ENCODE measurements around the gene DLG1. TPM values are rescaled to one million over a fixed set of nuclear protein-coding genes. Genes with fewer than 3 reads are reported as not detected.

DLG1 gene
- total and polyA plus RNA-seq, 2 experiments from 2014 or later: 54.8 to 128 TPM

GRCh38 chr3:197289726-197290125 lies 8.7 kb downstream of the DLG1 start:
- no peak for TF ChIP-seq EZH2phosphoT487 (IDR thresholded peaks at IDR 0.05; ENCODE audit: low read depth, severe bottlenecking, unreplicated experiment)
- TF ChIP-seq EZH2 (IDR thresholded peaks at IDR 0.05; ENCODE audit: borderline replicate concordance): no peak
- no peak for TF ChIP-seq CTCF (IDR thresholded peaks at IDR 0.05; ENCODE audit: poor library complexity)
- Histone ChIP-seq H3K4me2 (no peak overlapping the region), H3K27ac (no peak overlapping the region)

GRCh38 chr3:197286678-197287077 lies 11.7 kb downstream of the DLG1 start:
- Histone ChIP-seq H4K20me1 (ENCODE audit: insufficient read depth, poor library complexity, severe bottlenecking) (peaks cover 23% of the 10 kb centered on the region), H3K27ac (no peak overlapping the region), H3K27me3 (no peaks in the 10 kb centered on the region), H3K36me3 (replicated peaks; ENCODE audit: insufficient read depth, low read depth) (no peaks in the 10 kb centered on the region), H3K9me3 (ENCODE audit: low read depth) (no peaks in the 10 kb centered on the region), H3K4me3 (no peak overlapping the region), H2AFZ (no peak overlapping the region), H3K79me2 (peaks cover 97% of the 10 kb centered on the region), H3K4me1 (ENCODE audit: insufficient read depth) (no peaks in the 10 kb centered on the region), H3K4me2 (no peak overlapping the region), H3K9me2 (replicated peaks; ENCODE audit: insufficient read depth) (no peaks in the 10 kb centered on the region)
- DNase-seq (ENCODE audit: low spot score): no peak
- 97% methylated on average over 2 of the region's 2 CpGs for WGBS (ENCODE audit: low lambda C conversion rate, missing lambda C conversion rate)
- TF ChIP-seq EZH2phosphoT487 (IDR thresholded peaks at IDR 0.05; ENCODE audit: low read depth, severe bottlenecking, unreplicated experiment): no peak
- no peak for TF ChIP-seq EZH2 (IDR thresholded peaks at IDR 0.05; ENCODE audit: borderline replicate concordance)
- TF ChIP-seq CTCF (IDR thresholded peaks at IDR 0.05; ENCODE audit: poor library complexity): no peak

More at GRCh38 chr3:197289726-197290125, 8.7 kb downstream of the DLG1 start:
- no peaks in the 10 kb centered on the region for H3K9me3 ChIP-seq (ENCODE audit: low read depth)
- peaks cover 7% of the 10 kb centered on the region for H3K4me1 ChIP-seq (ENCODE audit: insufficient read depth)
- H3K27me3 ChIP-seq: no peaks in the 10 kb centered on the region
- H2AFZ ChIP-seq: no peak overlapping the region
- no peaks in the 10 kb centered on the region for H3K36me3 ChIP-seq (replicated peaks; ENCODE audit: insufficient read depth, low read depth)
- H3K4me3 ChIP-seq: no peak overlapping the region
- H3K79me2 ChIP-seq: peaks cover 97% of the 10 kb centered on the region
- no peak for DNase-seq (ENCODE audit: low spot score)
- no peaks in the 10 kb centered on the region for H3K9me2 ChIP-seq (replicated peaks; ENCODE audit: insufficient read depth)
- H4K20me1 ChIP-seq (ENCODE audit: insufficient read depth, poor library complexity, severe bottlenecking): peaks cover 43% of the 10 kb centered on the region

GRCh38 chr3:197285557-197285956 lies 12.9 kb downstream of the DLG1 start:
- Histone ChIP-seq H3K4me2 (no peak overlapping the region), H4K20me1 (ENCODE audit: insufficient read depth, poor library complexity, severe bottlenecking) (peaks cover 18% of the 10 kb centered on the region), H3K27me3 (no peaks in the 10 kb centered on the region), H2AFZ (no peak overlapping the region), H3K9me2 (replicated peaks; ENCODE audit: insufficient read depth) (no peaks in the 10 kb centered on the region), H3K4me1 (ENCODE audit: insufficient read depth) (no peaks in the 10 kb centered on the region), H3K9me3 (ENCODE audit: low read depth) (no peaks in the 10 kb centered on the region), H3K79me2 (peaks cover 95% of the 10 kb centered on the region), H3K27ac (no peak overlapping the region), H3K4me3 (no peak overlapping the region), H3K36me3 (replicated peaks; ENCODE audit: insufficient read depth, low read depth) (no peaks in the 10 kb centered on the region)
- DNase-seq (ENCODE audit: low spot score): no peak
- no peak for TF ChIP-seq CTCF (IDR thresholded peaks at IDR 0.05; ENCODE audit: poor library complexity)
- TF ChIP-seq EZH2phosphoT487 (IDR thresholded peaks at IDR 0.05; ENCODE audit: low read depth, severe bottlenecking, unreplicated experiment): no peak
- no peak for TF ChIP-seq EZH2 (IDR thresholded peaks at IDR 0.05; ENCODE audit: borderline replicate concordance)
- 98% methylated on average over 2 of the region's 2 CpGs for WGBS (ENCODE audit: low lambda C conversion rate, missing lambda C conversion rate)

GRCh38 chr3:197283045-197283444 lies 15.4 kb downstream of the DLG1 start:
- H3K9me3 ChIP-seq (ENCODE audit: low read depth): no peaks in the 10 kb centered on the region
- H4K20me1 ChIP-seq (ENCODE audit: insufficient read depth, poor library complexity, severe bottlenecking): peaks cover 19% of the 10 kb centered on the region
- H3K27ac ChIP-seq: no peak overlapping the region
- no peak overlapping the region for H3K4me2 ChIP-seq
- no peaks in the 10 kb centered on the region for H3K9me2 ChIP-seq (replicated peaks; ENCODE audit: insufficient read depth)
- H3K4me1 ChIP-seq (ENCODE audit: insufficient read depth): no peaks in the 10 kb centered on the region
- no peak overlapping the region for H2AFZ ChIP-seq
- 93% methylated on average over 2 of the region's 2 CpGs for WGBS (ENCODE audit: low lambda C conversion rate, missing lambda C conversion rate)
- no peak for DNase-seq (ENCODE audit: low spot score)
- no peak overlapping the region for H3K4me3 ChIP-seq
- TF ChIP-seq EZH2phosphoT487 (IDR thresholded peaks at IDR 0.05; ENCODE audit: low read depth, severe bottlenecking, unreplicated experiment): no peak
- TF ChIP-seq EZH2 (IDR thresholded peaks at IDR 0.05; ENCODE audit: borderline replicate concordance): no peak
- no peak for TF ChIP-seq CTCF (IDR thresholded peaks at IDR 0.05; ENCODE audit: poor library complexity)
- H3K36me3 ChIP-seq (replicated peaks; ENCODE audit: insufficient read depth, low read depth): no peaks in the 10 kb centered on the region
- H3K27me3 ChIP-seq: no peaks in the 10 kb centered on the region
- peaks cover 97% of the 10 kb centered on the region for H3K79me2 ChIP-seq
